GM21381 (cell line): ENCODE measurements around the gene AKAP12.

Experiments used
- ATAC-seq: cut with Tn5 transposase; IDR thresholded peaks from one replicate; pipeline ENCODE4 v1.9.1; 2021; ENCODE audit warnings: mild to moderate bottlenecking, moderate library complexity; ENCODE audit not compliant: unreplicated experiment

Gene AKAP12

GRCh38 chr6:151232899-151233298 is 6.9 kb upstream of the AKAP12 start:
- ATAC-seq = no peak

GRCh38 chr6:151233731-151234130 is 6.0 kb upstream of the AKAP12 start:
- ATAC-seq = no peak

GRCh38 chr6:151236668-151237401 is 2.9 kb upstream of the AKAP12 start:
- ATAC-seq = no peak

- ATAC-seq = no peak
These were observed 394 bp downstream of the AKAP12 start for GRCh38 chr6:151240036-151240685.

GRCh38 chr6:151240791-151241642 is 1.2 kb downstream of the AKAP12 start:
- no peak for ATAC-seq

GRCh38 chr6:151241853-151242252 is 2.1 kb downstream of the AKAP12 start:
- no peak for ATAC-seq

GRCh38 chr6:151242420-151242861 is 2.7 kb downstream of the AKAP12 start:
- ATAC-seq = no peak

GRCh38 chr6:151243481-151243880 is 3.7 kb downstream of the AKAP12 start:
- no peak for ATAC-seq

- ATAC-seq = no peak
These were observed 7.7 kb downstream of the AKAP12 start for GRCh38 chr6:151247490-151247889.

- no peak for ATAC-seq
These were observed 8.5 kb downstream of the AKAP12 start for GRCh38 chr6:151248295-151248694.

GRCh38 chr6:151252634-151253033 is 12.9 kb downstream of the AKAP12 start:
- ATAC-seq = no peak

GRCh38 chr6:151254451-151255081 is 14.8 kb downstream of the AKAP12 start:
- no peak for ATAC-seq

- ATAC-seq = no peak
These were observed 16.0 kb downstream of the AKAP12 start for GRCh38 chr6:151255811-151256210.

GRCh38 chr6:151257985-151258445 is 18.2 kb downstream of the AKAP12 start:
- ATAC-seq = no peak

GRCh38 chr6:151260205-151260604 is 20.4 kb downstream of the AKAP12 start:
- no peak for ATAC-seq

GRCh38 chr6:151263035-151263434 is 23.3 kb downstream of the AKAP12 start:
- no peak for ATAC-seq

GRCh38 chr6:151263967-151264366 is 24.2 kb downstream of the AKAP12 start:
- no peak for ATAC-seq

GRCh38 chr6:151265282-151265681 is 25.5 kb downstream of the AKAP12 start:
- ATAC-seq = no peak

- ATAC-seq = no peak
These were observed 29.7 kb downstream of the AKAP12 start for GRCh38 chr6:151269321-151269995.

GRCh38 chr6:151275121-151275520 is 35.4 kb downstream of the AKAP12 start:
- no peak for ATAC-seq
